Activated CD4-positive, alpha-beta T cell treated with anti-CD3 and anti-CD28 coated beads for 36 hours (primary cell): ENCODE measurements around the gene TAGLN. TPM values are rescaled to one million over a fixed set of nuclear protein-coding genes. Genes with fewer than 3 reads are reported as not detected.
A peak's percentile ranks its signal among the peaks of the same experiment; 100 is the strongest.

Source experiments
- ATAC-seq: fragments of 200-7000 bp; cut with Tn5 transposase; one replicate; pipeline ENCODE4 v1.10.0; 2021; ENCODE audit warnings: mild to moderate bottlenecking, moderate library complexity
- CTCF ChIA-PET: fragments of 350-600 bp; sonication (Branson Sonifier 250); formaldehyde crosslinking; loops from one replicate; lab custom pipeline; 2021; ENCODE audit warnings: antibody characterized with exemption; lab: Charles Lee
- POLR2A ChIA-PET: fragments of 350-600 bp; sonication (Branson Sonifier 250); formaldehyde crosslinking; loops from one replicate; lab custom pipeline; 2021; ENCODE audit warnings: antibody characterized with exemption, inconsistent platforms; lab: Charles Lee
- DNase-seq: peaks from one replicate; pipeline ENCODE4 v3.0.0-alpha.2; 2020
- H3K27ac Mint-ChIP-seq: one replicate; pipeline ENCODE4 v1.8.0; 2021; ENCODE audit warnings: mixed read lengths
- H3K27me3 Mint-ChIP-seq: one replicate; pipeline ENCODE4 v1.8.0; 2021; ENCODE audit warnings: mixed read lengths
- H3K36me3 Mint-ChIP-seq: one replicate; pipeline ENCODE4 v1.8.0; 2021; ENCODE audit warnings: low read depth, mixed read lengths
- H3K4me1 Mint-ChIP-seq: one replicate; pipeline ENCODE4 v1.8.0; 2021; ENCODE audit warnings: mixed read lengths
- H3K4me3 Mint-ChIP-seq: one replicate; pipeline ENCODE4 v1.8.0; 2021; ENCODE audit warnings: mild to moderate bottlenecking, moderate library complexity, mixed read lengths
- H3K9me3 Mint-ChIP-seq: one replicate; pipeline ENCODE4 v1.8.0; 2021; ENCODE audit warnings: low read depth, mixed read lengths
- intact Hi-C, 2 experiments: fragments of 100-400 bp; cut with DNase I in 1 of 2; cut with micrococcal nuclease in 1 of 2; formaldehyde crosslinking; loops; one replicate each; pipeline versions ENCODE4 v1.14.2 to v1.15.1; 2022 to 2024; cut with DNase I, micrococcal nuclease
- total RNA-seq, 2 experiments: library from RNA; stranded (reverse); gene quantifications; one replicate each; pipeline ENCODE4 v1.2.3, GENCODE V29; 2021

Gene TAGLN
- total RNA-seq = 1 to 10 TPM; 1.6 to 2.0 TPM

DNA sequence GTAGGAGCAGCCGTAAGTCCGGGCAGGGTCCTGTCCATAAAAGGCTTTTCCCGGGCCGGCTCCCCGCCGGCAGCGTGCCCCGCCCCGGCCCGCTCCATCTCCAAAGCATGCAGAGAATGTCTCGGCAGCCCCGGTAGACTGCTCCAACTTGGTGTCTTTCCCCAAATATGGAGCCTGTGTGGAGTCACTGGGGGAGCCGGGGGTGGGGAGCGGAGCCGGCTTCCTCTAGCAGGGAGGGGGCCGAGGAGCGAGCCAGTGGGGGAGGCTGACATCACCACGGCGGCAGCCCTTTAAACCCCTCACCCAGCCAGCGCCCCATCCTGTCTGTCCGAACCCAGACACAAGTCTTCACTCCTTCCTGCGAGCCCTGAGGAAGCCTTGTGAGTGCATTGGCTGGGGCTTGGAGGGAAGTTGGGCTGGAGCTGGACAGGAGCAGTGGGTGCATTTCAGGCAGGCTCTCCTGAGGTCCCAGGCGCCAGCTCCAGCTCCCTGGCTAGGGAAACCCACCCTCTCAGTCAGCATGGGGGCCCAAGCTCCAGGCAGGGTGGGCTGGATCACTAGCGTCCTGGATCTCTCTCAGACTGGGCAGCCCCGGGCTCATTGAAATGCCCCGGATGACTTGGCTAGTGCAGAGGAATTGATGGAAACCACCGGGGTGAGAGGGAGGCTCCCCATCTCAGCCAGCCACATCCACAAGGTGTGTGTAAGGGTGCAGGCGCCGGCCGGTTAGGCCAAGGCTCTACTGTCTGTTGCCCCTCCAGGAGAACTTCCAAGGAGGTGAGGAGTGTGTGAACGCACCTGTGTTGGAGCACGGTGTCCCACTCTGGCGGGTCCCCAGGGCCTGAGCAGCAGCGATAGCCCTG is at the start of gene TAGLN:
Gene TAGLN (plus strand): TSS at position 318 of the 863 bp plus-strand sequence. CDS start 3,644 bp downstream, outside the sequence.
- H3K4me1 Mint-ChIP-seq = no peaks in the 10 kb centered on the region

DNA sequence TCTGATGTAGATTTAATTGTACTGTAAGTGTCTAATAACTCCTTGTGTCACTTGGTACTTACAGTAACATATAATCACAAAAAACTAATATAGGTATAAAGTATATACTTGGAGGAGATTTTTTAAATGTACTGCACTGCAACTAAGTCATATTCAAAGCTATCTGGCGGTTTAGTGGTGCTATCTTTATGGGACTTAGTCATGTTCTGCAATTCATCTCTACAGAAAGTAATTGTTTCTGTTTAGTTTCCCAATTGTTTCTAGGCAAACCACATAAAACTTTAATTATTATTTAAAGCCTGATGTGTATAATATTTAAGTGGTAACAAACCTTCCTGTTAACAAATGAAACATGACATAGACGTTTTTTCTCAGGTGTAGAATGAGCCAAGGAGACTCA is 47.1 kb upstream of the TAGLN start:
- intact Hi-C loops = no loop called here
- no peak for DNase-seq
- ChIA-PET POLR2A (interaction anchor here (1.2 kb wide), 1 partner anchor 27 kb away, joined by 3 read pairs; the partner anchor contains the start of gene SIDT2), CTCF (interaction anchor here (0.7 kb wide), 2 partner anchors 9 to 27 kb away, joined by 3 to 5 read pairs; partner anchors contain the start of gene SIDT2)
- H3K9me3 Mint-ChIP-seq = no peaks in the 10 kb centered on the region
- no peak overlapping the region for H3K4me3 Mint-ChIP-seq
- no peaks in the 10 kb centered on the region for H3K27me3 Mint-ChIP-seq
- no peak overlapping the region for H3K27ac Mint-ChIP-seq
- H3K4me1 Mint-ChIP-seq = peaks cover 23% of the 10 kb centered on the region
- peaks cover 26% of the 10 kb centered on the region for H3K36me3 Mint-ChIP-seq
- ATAC-seq = no peak

More for the DNA sequence above, at the start of gene TAGLN:
- no peak for DNase-seq
- no peaks in the 10 kb centered on the region for H3K27me3 Mint-ChIP-seq
- ChIA-PET POLR2A (interaction anchor here (0.5 kb wide), 1 partner anchor 12 kb away, joined by 4 read pairs; no protein-coding TSS in a partner anchor), CTCF (interaction anchor here (1.1 kb wide), 1 partner anchor 27 kb away, joined by 3 read pairs; no protein-coding TSS in a partner anchor)
- ATAC-seq = peak; percentile 25
- H3K36me3 Mint-ChIP-seq = peaks cover 6% of the 10 kb centered on the region
- no peak within 1 kb of the TSS for H3K27ac Mint-ChIP-seq
- intact Hi-C loops = no loop called here
- no peak within 1 kb of the TSS for H3K4me3 Mint-ChIP-seq
- no peaks in the 10 kb centered on the region for H3K9me3 Mint-ChIP-seq

DNA sequence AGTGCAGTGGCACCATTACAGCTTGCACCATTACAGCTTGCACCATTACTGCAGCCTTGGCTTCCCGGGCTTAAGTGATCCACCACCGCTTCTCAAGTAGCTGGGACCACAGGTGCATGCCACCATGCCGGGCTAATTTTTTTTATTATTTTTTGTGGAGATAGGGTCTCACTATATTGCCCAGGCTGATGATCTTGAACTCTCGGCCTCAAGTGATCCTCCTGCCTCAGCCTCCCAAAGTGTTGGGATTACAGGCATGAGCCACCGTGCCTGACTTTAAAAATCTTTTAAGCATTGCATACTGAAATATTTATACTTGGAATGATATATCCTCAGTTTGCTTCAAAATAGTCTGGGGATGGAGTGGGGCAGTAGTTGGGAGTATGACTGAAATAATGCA is 44.7 kb upstream of the TAGLN start:
- no peak overlapping the region for H3K27ac Mint-ChIP-seq
- ATAC-seq (no peak), DNase-seq (no peak)
- H3K27me3 Mint-ChIP-seq = no peaks in the 10 kb centered on the region
- ChIA-PET CTCF (interaction anchor here (0.6 to 0.9 kb wide), 2 partner anchors 72 to 377 kb away, joined by 3 read pairs; no protein-coding TSS in a partner anchor), POLR2A (no interaction called here)
- H3K4me3 Mint-ChIP-seq = no peak overlapping the region
- H3K9me3 Mint-ChIP-seq = no peaks in the 10 kb centered on the region
- peaks cover 23% of the 10 kb centered on the region for H3K36me3 Mint-ChIP-seq
- intact Hi-C loops = no loop called here
- H3K4me1 Mint-ChIP-seq = peaks cover 17% of the 10 kb centered on the region

DNA sequence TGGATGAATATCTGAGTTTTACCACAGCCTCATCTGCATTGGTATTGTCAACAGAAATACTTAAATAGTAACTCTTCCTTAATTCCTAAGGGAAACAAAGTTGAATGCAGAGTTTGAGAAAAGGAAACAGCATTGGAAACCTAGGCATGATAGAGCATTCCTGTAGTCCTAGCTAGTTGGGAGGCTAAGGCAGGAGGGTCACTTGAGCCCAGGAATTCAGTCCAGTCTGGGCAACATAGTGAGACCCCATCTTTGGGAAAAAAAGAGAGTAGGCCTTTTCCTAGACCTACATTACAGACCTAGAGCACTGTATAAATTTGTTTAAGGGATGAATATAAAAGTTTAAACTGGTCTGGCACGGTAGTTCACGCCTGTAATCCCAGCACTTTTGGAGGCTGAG is 41.7 kb upstream of the TAGLN start:
- Mint-ChIP-seq H3K36me3 (peaks cover 29% of the 10 kb centered on the region), H3K4me1 (peaks cover 7% of the 10 kb centered on the region), H3K27ac (no peak overlapping the region), H3K9me3 (no peaks in the 10 kb centered on the region), H3K4me3 (no peak overlapping the region), H3K27me3 (no peaks in the 10 kb centered on the region)
- intact Hi-C loops = no loop called here
- no peak for DNase-seq
- ATAC-seq = no peak
- POLR2A ChIA-PET = no interaction called here
- CTCF ChIA-PET = interaction anchor here (1.2 kb wide), 1 partner anchor 69 kb away, joined by 3 read pairs; no protein-coding TSS in a partner anchor

DNA sequence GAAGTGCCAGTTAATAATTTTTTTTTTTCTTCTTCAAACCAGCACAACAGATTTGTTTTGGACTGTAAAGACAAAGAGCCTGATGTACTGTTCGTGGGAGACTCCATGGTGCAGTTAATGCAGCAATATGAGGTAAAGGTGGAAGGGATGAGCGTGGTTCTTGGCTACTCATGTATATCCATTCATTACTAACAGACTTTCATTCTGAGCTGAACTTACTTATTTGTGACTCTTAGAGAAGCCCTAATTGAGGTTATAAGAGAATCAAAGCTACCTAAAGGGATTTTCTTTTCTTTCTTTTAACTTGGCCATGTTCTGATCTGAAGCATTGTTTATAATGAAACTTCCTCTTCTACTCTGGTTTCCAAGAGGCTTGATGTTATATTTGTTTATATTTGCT is 39.3 kb upstream of the TAGLN start:
- ChIA-PET CTCF (interaction anchor here (1.0 to 1.4 kb wide), 2 partner anchors 11 to 13 kb away, joined by 4 to 6 read pairs; no protein-coding TSS in a partner anchor), POLR2A (interaction anchor here (0.5 kb wide), 1 partner anchor 11 kb away, joined by 5 read pairs; no protein-coding TSS in a partner anchor)
- peaks cover 29% of the 10 kb centered on the region for H3K36me3 Mint-ChIP-seq

DNA sequence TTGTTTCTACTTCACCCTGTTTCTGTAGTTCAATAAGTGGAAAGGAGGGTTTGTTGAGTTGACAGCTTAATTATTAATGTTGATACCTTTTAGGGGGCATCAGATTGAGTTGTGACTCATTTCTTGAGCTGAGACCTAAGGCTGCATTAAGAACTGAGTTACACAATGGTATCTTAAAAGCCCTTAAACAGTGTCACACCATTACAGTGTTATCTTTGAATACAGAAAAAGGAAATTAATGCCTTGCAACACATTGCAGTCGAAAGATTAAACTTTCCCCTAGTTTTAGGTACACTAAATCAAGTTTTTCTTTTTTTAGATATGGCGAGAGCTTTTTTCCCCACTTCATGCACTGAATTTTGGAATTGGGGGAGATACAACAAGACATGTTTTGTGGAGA is 38.3 kb upstream of the TAGLN start:
- Mint-ChIP-seq H3K27ac (no peak overlapping the region), H3K27me3 (no peaks in the 10 kb centered on the region), H3K9me3 (no peaks in the 10 kb centered on the region), H3K4me3 (no peak overlapping the region), H3K4me1 (peaks cover 6% of the 10 kb centered on the region), H3K36me3 (peaks cover 36% of the 10 kb centered on the region)
- no peak for DNase-seq
- ChIA-PET CTCF (interaction anchor here (0.6 to 1.4 kb wide), 5 partner anchors 9 to 67 kb away, joined by 3 to 6 read pairs (median 4); no protein-coding TSS in a partner anchor), POLR2A (interaction anchor here (0.7 kb wide), 1 partner anchor 66 kb away, joined by 4 read pairs; no protein-coding TSS in a partner anchor)
- no peak for ATAC-seq
- intact Hi-C loops = no loop called here

More for the DNA sequence above, 39.3 kb upstream of the TAGLN start:
- H3K4me1 Mint-ChIP-seq = peaks cover 6% of the 10 kb centered on the region
- H3K27me3 Mint-ChIP-seq = no peaks in the 10 kb centered on the region
- no peak overlapping the region for H3K27ac Mint-ChIP-seq
- ATAC-seq (peak; percentile 33), DNase-seq (no peak)
- intact Hi-C loops = no loop called here
- H3K4me3 Mint-ChIP-seq = no peak overlapping the region
- H3K9me3 Mint-ChIP-seq = no peaks in the 10 kb centered on the region

DNA sequence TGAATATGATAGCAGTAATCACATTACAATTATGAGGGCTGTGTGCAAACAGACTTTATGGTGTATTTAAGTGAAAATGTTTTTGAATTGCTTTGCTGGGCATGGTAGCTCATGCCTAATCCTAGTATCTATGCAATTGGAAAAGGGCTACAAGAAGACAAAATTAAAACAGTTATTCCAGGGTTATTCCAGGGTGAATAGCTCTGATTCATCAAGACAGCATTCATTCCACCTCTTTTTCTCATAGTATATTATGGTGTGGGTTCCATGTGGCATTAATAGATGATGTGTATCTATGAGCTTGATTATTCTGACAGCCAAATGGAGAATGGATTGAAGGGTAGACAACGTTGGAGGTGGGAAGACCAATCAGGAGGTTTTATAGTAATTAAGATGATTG is 32.7 kb upstream of the TAGLN start:
- ChIA-PET CTCF (interaction anchor here (0.6 to 1.2 kb wide), 4 partner anchors 9 to 394 kb away, joined by 3 to 6 read pairs (median 4); partner anchors contain the start of gene BUD13), POLR2A (interaction anchor here (0.6 kb wide), 1 partner anchor 172 kb away, joined by 3 read pairs; no protein-coding TSS in a partner anchor)
- Mint-ChIP-seq H3K27ac (peak overlapping the region; percentile 6), H3K27me3 (no peaks in the 10 kb centered on the region), H3K4me1 (peaks cover 4% of the 10 kb centered on the region), H3K9me3 (no peaks in the 10 kb centered on the region), H3K36me3 (peaks cover 37% of the 10 kb centered on the region), H3K4me3 (no peak overlapping the region)
- ATAC-seq = no peak
- no peak for DNase-seq
- intact Hi-C loops = no loop called here

DNA sequence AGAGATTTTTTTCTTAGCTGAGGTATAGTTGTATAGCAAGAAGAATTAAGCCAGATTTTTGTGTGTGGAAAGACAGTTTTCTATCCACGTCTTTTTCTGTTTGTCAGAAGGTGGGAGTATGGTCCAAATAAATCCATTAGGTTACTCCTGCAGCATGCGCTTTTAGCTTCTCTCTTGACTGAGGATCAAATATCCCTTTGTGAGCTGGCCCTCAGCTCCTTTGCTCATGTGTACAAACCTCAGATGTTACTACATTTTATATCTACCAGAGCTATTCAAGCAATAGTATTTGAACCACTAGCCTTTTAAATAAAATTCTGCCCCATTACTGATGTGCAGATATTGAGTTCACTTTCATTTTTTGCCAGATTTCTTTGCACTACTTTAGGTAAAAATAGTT is 29.4 kb upstream of the TAGLN start:
- ATAC-seq (no peak), DNase-seq (no peak)
- ChIA-PET CTCF (interaction anchor here (0.6 to 1.4 kb wide), 6 partner anchors 10 to 125 kb away, joined by 3 to 7 read pairs (median 3); no protein-coding TSS in a partner anchor), POLR2A (interaction anchor here (0.6 kb wide), 2 partner anchors 64 to 317 kb away, joined by 3 to 9 read pairs; no protein-coding TSS in a partner anchor)
- H3K27ac Mint-ChIP-seq = no peak overlapping the region
- peaks cover 15% of the 10 kb centered on the region for H3K4me1 Mint-ChIP-seq
- H3K27me3 Mint-ChIP-seq = no peaks in the 10 kb centered on the region
- intact Hi-C loops = loop anchor here in 1 of 2 experiments (10.0 kb wide), 1 partner anchor 155 kb away; the partner anchor contains the start of gene CEP164
- H3K4me3 Mint-ChIP-seq = no peak overlapping the region
- H3K36me3 Mint-ChIP-seq = peaks cover 24% of the 10 kb centered on the region
- no peaks in the 10 kb centered on the region for H3K9me3 Mint-ChIP-seq

DNA sequence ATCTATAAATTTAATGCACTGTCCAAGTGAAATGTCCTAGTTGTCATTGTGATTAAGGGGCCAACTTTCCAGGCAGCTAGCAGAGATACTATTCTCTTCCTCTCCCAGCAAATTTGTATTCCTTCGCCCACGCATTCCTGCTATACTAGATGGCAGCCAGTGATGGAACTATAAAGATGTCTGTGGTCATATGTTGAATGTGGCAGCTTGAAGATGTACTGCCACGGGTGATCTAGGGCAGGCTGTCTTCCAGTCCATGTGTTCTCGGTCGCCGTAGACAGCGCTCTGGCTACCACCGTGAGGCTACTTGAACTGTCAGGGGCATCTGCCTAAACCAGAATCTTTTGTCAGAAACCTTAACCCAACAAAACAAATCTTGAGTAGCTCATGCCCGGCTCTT is 29.0 kb upstream of the TAGLN start:
- peaks cover 22% of the 10 kb centered on the region for H3K36me3 Mint-ChIP-seq
- no peaks in the 10 kb centered on the region for H3K9me3 Mint-ChIP-seq
- intact Hi-C loops = loop anchor here in 1 of 2 experiments (10.0 kb wide), 1 partner anchor 155 kb away; the partner anchor contains the start of gene CEP164
- CTCF ChIA-PET = interaction anchor here (0.6 to 1.4 kb wide), 5 partner anchors 11 to 64 kb away, joined by 3 to 5 read pairs (median 3); no protein-coding TSS in a partner anchor
- peaks cover 15% of the 10 kb centered on the region for H3K4me1 Mint-ChIP-seq
- ATAC-seq (no peak), DNase-seq (no peak)
- POLR2A ChIA-PET = interaction anchor here (0.6 kb wide), 1 partner anchor 317 kb away, joined by 3 read pairs; no protein-coding TSS in a partner anchor
- no peak overlapping the region for H3K4me3 Mint-ChIP-seq
- no peaks in the 10 kb centered on the region for H3K27me3 Mint-ChIP-seq
- H3K27ac Mint-ChIP-seq = no peak overlapping the region

DNA sequence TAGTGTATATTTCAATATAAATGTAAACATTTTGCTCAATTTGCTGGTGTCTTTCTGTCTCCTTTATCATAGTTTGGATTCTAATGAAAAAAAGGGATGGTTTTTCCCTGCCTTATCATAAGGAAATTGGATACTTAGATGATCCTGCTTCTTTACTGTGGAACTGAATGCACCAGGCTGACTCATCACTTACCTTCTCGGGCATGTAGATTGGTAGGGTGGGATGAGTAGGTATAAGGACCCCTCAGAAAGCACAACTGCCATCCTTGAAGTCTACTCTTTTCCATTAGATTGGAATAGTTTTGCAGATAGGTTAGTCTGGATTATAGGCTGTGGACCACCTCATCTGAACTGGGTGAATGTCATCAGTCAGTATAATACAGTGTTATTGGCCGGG is 28.2 kb upstream of the TAGLN start:
- H3K4me3 Mint-ChIP-seq = no peak overlapping the region
- peaks cover 18% of the 10 kb centered on the region for H3K36me3 Mint-ChIP-seq
- no peaks in the 10 kb centered on the region for H3K9me3 Mint-ChIP-seq
- DNase-seq (no peak), ATAC-seq (no peak)
- no peaks in the 10 kb centered on the region for H3K27me3 Mint-ChIP-seq
- ChIA-PET CTCF (interaction anchor here (1.1 to 2.5 kb wide), 2 partner anchors 10 to 56 kb away, joined by 5 to 9 read pairs; no protein-coding TSS in a partner anchor), POLR2A (no interaction called here)
- intact Hi-C loops = loop anchor here in 1 of 2 experiments (10.0 kb wide), 1 partner anchor 154 kb away; the partner anchor contains the start of gene CEP164
- peaks cover 15% of the 10 kb centered on the region for H3K4me1 Mint-ChIP-seq
- H3K27ac Mint-ChIP-seq = no peak overlapping the region
